ENCODE measurements around the gene GFOD2.

DNA sequence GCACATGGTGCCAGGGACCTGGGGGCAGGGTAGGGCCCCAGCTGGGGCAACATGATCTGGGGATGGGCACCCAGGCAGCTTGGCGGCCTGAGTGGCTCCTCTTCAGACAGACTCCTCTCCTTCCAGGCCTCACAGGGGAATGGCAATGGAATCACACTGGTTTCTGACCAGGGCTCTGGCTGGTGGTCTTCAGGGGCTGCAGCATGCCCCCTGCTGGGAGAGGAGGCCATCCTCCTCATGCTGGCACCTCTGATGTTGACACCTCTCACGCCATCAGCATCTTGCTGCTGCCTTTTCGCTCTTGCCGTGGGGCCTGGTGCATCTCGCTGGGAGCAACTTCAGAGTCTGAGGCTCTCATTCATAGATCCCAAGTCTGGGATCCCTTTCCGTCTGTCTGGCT is 11.2 kb upstream of the GFOD2 start:
- TF ChIP-seq TCF12 (IDR thresholded peaks at IDR 0.05; ENCODE audit: low read depth, low read length) (no peak), HDAC2 (IDR thresholded peaks at IDR 0.05; ENCODE audit: borderline replicate concordance in 1 of 2, low read depth in 2 of 2, low read length in 2 of 2) (no peak)

Measured in H1 (cell line).